HG03354 (cell line): ENCODE data around the gene TMEM123.

Experiments used
- ATAC-seq: cut with Tn5 transposase; IDR thresholded peaks from one replicate; pipeline ENCODE4 v1.9.1; 2021; ENCODE audit warnings: mild to moderate bottlenecking; ENCODE audit not compliant: unreplicated experiment, poor library complexity, severe bottlenecking

Gene TMEM123

GRCh38 chr11:102430158-102430836 lies 22.3 kb downstream of the TMEM123 start:
- peak; percentile 88 for ATAC-seq

- peak; percentile 6 for ATAC-seq
Measured at GRCh38 chr11:102429691-102430090, 22.9 kb downstream of the TMEM123 start.

GRCh38 chr11:102429226-102429625 lies 23.3 kb downstream of the TMEM123 start:
- no peak for ATAC-seq

- ATAC-seq: no peak
Measured at GRCh38 chr11:102428696-102429095, 23.9 kb downstream of the TMEM123 start.

- ATAC-seq: no peak
Measured at GRCh38 chr11:102427068-102427467, 25.5 kb downstream of the TMEM123 start.

GRCh38 chr11:102426570-102426969 lies 26.0 kb downstream of the TMEM123 start:
- ATAC-seq: no peak

GRCh38 chr11:102426000-102426399 lies 26.6 kb downstream of the TMEM123 start:
- ATAC-seq: no peak

GRCh38 chr11:102423936-102424335 lies 28.6 kb downstream of the TMEM123 start:
- ATAC-seq: no peak

- ATAC-seq: no peak
Measured at GRCh38 chr11:102422817-102423712, 29.5 kb downstream of the TMEM123 start.

- no peak for ATAC-seq
Measured at GRCh38 chr11:102421261-102421660, 31.3 kb downstream of the TMEM123 start.

GRCh38 chr11:102420547-102420946 lies 32.0 kb downstream of the TMEM123 start:
- peak; percentile 93 for ATAC-seq

- no peak for ATAC-seq
Measured at GRCh38 chr11:102419181-102419580, 33.4 kb downstream of the TMEM123 start.

GRCh38 chr11:102416976-102417375 lies 35.6 kb downstream of the TMEM123 start:
- no peak for ATAC-seq

- ATAC-seq: no peak
Measured at GRCh38 chr11:102415304-102415916, 37.2 kb downstream of the TMEM123 start.

GRCh38 chr11:102414559-102414958 lies 38.0 kb downstream of the TMEM123 start:
- ATAC-seq: no peak

- no peak for ATAC-seq
Measured at GRCh38 chr11:102413497-102413896, 39.1 kb downstream of the TMEM123 start.

- ATAC-seq: no peak
Measured at GRCh38 chr11:102411142-102411541, 41.4 kb downstream of the TMEM123 start.

GRCh38 chr11:102410382-102410784 lies 42.2 kb downstream of the TMEM123 start:
- no peak for ATAC-seq

GRCh38 chr11:102408339-102408738 lies 44.2 kb downstream of the TMEM123 start:
- ATAC-seq: no peak

GRCh38 chr11:102407901-102408300 lies 44.7 kb downstream of the TMEM123 start:
- no peak for ATAC-seq

GRCh38 chr11:102406099-102406498 lies 46.5 kb downstream of the TMEM123 start:
- ATAC-seq: no peak
